HG03159 (cell line): ENCODE results near the gene BCS1L.
"Not testable (repeated sequence)": the region's sequence is repeated elsewhere in the genome, so short reads cannot be mapped to it uniquely, and the experiment has no call there.

Experiments used
- ATAC-seq: cut with Tn5 transposase; IDR thresholded peaks from one replicate; pipeline ENCODE4 v1.9.1; 2021; ENCODE audit warnings: mild to moderate bottlenecking, moderate library complexity; ENCODE audit not compliant: unreplicated experiment

Gene BCS1L

GRCh38 chr2:218659988-218660358 lies 490 bp downstream of the BCS1L start:
- no peak for ATAC-seq

GRCh38 chr2:218662377-218662776 lies 2.9 kb downstream of the BCS1L start:
- no peak for ATAC-seq

GRCh38 chr2:218662827-218663226 lies 3.3 kb downstream of the BCS1L start:
- ATAC-seq = no peak

- no peak for ATAC-seq
These were observed 4.4 kb downstream of the BCS1L start for GRCh38 chr2:218663901-218664300.

- ATAC-seq = no peak
These were observed 5.2 kb downstream of the BCS1L start for GRCh38 chr2:218664653-218665052.

- ATAC-seq = no peak
These were observed 11.7 kb downstream of the BCS1L start for GRCh38 chr2:218671097-218671653.

GRCh38 chr2:218671654-218672566 lies 12.4 kb downstream of the BCS1L start, which contains the start of the genes RNF25 and STK36:
RNF25 (minus strand) TSS chr2:218672002; CDS start chr2:218671970, 32 bp downstream.
STK36 (plus strand) TSS chr2:218672086; CDS start chr2:218672830, 744 bp downstream.
- ATAC-seq = peak; percentile 97

- no peak for ATAC-seq
These were observed 19.6 kb downstream of the BCS1L start for GRCh38 chr2:218679119-218679518.

GRCh38 chr2:218680061-218680460 lies 20.6 kb downstream of the BCS1L start:
- ATAC-seq = no peak

- not testable (repeated sequence) for ATAC-seq
These were observed 28.0 kb downstream of the BCS1L start for GRCh38 chr2:218687400-218688060.

GRCh38 chr2:218691234-218691633 lies 31.8 kb downstream of the BCS1L start:
- ATAC-seq = no peak

- ATAC-seq = no peak
These were observed 35.1 kb downstream of the BCS1L start for GRCh38 chr2:218694405-218695145.

GRCh38 chr2:218698885-218699284 lies 39.4 kb downstream of the BCS1L start:
- no peak for ATAC-seq

GRCh38 chr2:218701806-218702205 lies 42.3 kb downstream of the BCS1L start:
- no peak for ATAC-seq

- no peak for ATAC-seq
These were observed 43.9 kb downstream of the BCS1L start for GRCh38 chr2:218703341-218703740.

GRCh38 chr2:218708086-218708485 lies 48.6 kb downstream of the BCS1L start:
- ATAC-seq = no peak

- ATAC-seq = no peak
These were observed 50.4 kb downstream of the BCS1L start for GRCh38 chr2:218709908-218710307.

GRCh38 chr2:218710334-218710686 lies 50.8 kb downstream of the BCS1L start:
- ATAC-seq = no peak

- peak; percentile 87 for ATAC-seq
These were observed 51.4 kb downstream of the BCS1L start, which contains the start of gene TTLL4 for GRCh38 chr2:218710687-218711549. TTLL4 (plus strand) TSS chr2:218710835; CDS start chr2:218737677, 26,842 bp downstream.

- no peak for ATAC-seq
These were observed 52.1 kb downstream of the BCS1L start for GRCh38 chr2:218711550-218711929.
